SU-DHL-6 (cell line): ENCODE measurements around the gene BRCA1.

Experiments used
- EZH2phosphoT487 ChIP-seq: fragments of 200-600 bp; sonication (generic), shearing (Covaris generic); conservative IDR thresholded peaks from 2 replicates; pipeline ENCODE4 v1.6.1; 2018; ENCODE audit warnings: mild to moderate bottlenecking, antibody characterized with exemption, low read length, moderate library complexity, mixed read lengths
- TF ChIP-seq, protein P1 (sequence below): fragments of 200-600 bp; sonication (generic); IDR thresholded peaks from one replicate; pipeline ENCODE4 v1.5.1; 2017; ENCODE audit warnings: antibody characterized with exemption, mild to moderate bottlenecking, low read length, moderate library complexity; ENCODE audit not compliant: insufficient read depth, poor library complexity, severe bottlenecking

GRCh38 chr17:43151880-43152456, 26.8 kb upstream of the BRCA1 start:
- TF ChIP-seq, protein P1, sequence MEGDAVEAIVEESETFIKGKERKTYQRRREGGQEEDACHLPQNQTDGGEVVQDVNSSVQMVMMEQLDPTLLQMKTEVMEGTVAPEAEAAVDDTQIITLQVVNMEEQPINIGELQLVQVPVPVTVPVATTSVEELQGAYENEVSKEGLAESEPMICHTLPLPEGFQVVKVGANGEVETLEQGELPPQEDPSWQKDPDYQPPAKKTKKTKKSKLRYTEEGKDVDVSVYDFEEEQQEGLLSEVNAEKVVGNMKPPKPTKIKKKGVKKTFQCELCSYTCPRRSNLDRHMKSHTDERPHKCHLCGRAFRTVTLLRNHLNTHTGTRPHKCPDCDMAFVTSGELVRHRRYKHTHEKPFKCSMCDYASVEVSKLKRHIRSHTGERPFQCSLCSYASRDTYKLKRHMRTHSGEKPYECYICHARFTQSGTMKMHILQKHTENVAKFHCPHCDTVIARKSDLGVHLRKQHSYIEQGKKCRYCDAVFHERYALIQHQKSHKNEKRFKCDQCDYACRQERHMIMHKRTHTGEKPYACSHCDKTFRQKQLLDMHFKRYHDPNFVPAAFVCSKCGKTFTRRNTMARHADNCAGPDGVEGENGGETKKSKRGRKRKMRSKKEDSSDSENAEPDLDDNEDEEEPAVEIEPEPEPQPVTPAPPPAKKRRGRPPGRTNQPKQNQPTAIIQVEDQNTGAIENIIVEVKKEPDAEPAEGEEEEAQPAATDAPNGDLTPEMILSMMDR = no peak
- no peak for TF ChIP-seq EZH2phosphoT487
